ENCODE results near the gene LHX6. TPM values are rescaled to one million over a fixed set of nuclear protein-coding genes. Genes with fewer than 3 reads are reported as not detected.

LHX6 gene
- total and polyA plus RNA-seq, 2 of the 13 experiments (the other 11 are each of a cell fraction or from before 2014, with no cell fraction given): 1.1 to 1.3 TPM

DNA sequence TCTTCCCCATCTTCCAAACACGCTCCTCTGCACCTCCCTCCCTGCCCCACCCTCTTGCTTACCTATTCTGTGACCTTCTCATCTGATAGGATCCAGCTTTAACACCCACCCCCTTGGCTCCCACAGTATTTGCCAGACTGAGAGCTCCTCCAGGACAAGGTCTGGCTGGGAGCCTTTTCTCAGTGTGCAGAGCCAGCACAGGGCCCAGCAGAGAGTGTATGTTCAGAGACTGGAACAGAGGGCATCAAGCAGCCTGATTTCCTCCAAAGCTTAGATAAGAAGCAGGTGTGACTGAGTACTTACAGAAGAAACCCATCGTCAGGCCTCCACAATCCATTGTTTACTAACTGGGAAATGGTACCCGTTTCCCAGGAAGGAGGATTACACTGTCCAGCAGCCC lies 26.6 kb downstream of the LHX6 start (continued):
- no peak for TF ChIP-seq CBX1 (IDR thresholded peaks at IDR 0.05; ENCODE audit: low read depth)

DNA sequence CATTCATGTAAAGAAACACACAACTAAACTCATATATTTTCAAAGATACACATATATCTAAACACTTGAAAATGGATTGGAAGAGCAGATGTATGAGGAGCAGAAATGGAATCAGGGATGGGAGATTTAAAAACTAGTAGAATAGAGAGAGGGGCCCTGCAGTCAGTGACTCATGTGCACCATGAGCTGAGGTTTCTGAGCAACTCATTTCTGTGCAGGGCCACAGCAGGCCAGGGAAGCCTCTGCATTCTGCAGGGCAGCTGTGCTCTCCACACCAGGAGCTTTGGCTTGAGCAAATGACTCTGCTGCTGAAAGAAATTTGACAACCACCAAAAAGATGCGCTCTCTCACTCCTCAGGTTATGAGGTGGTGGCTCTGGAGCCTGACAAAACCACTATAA lies 27.1 kb downstream of the LHX6 start:
- in situ Hi-C loops (cut with HindIII; ENCODE audit: extremely low pct_ligation_motif_present, low pct_unique_long_range_greater_than_20kb) (loop anchor here (5.0 kb wide), 1 partner anchor 59 kb away; no protein-coding TSS in a partner anchor), intact Hi-C loops (cut with micrococcal nuclease; ENCODE audit: unreplicated experiment) (no loop called here)
- Histone ChIP-seq H3K9me3 (ENCODE audit: low read length) (no peaks in the 10 kb centered on the region), H3K36me3 (replicated peaks in 1 of 2; ENCODE audit: control insufficient read depth in 1 of 2, insufficient read depth in 2 of 2, low read length in 2 of 2) (no peaks in the 10 kb centered on the region), H3K27ac (ENCODE audit: extremely low read length, insufficient read depth, low read length) (no peak overlapping the region), H3K27me3 (ENCODE audit: control insufficient read depth in 1 of 2, insufficient read depth in 2 of 2, low read length in 2 of 2) (no peaks in the 10 kb centered on the region), H4K20me1 (ENCODE audit: insufficient read depth, low read length) (no peaks in the 10 kb centered on the region), H3K4me2 (ENCODE audit: low read depth, low read length) (no peak overlapping the region), H2AFZ (ENCODE audit: low read length) (no peak overlapping the region), H3K79me2 (ENCODE audit: insufficient read depth, low read length) (no peaks in the 10 kb centered on the region), H3K4me3 (replicated peaks in 1 of 3; ENCODE audit: insufficient read depth in 1 of 3, low read depth in 2 of 3, low read length in 3 of 3) (no peak overlapping the region), H3K4me1 (ENCODE audit: insufficient read depth, low read length) (peaks cover 20% of the 10 kb centered on the region), H3K9ac (ENCODE audit: insufficient read depth, low read depth, low read length) (no peak overlapping the region)
- DNase-seq (ENCODE audit: low spot score) (no peak), FAIRE-seq (no peak), ATAC-seq (no peak)
- CTCF ChIA-PET (ENCODE audit: low intra/inter-chr PET ratio, low total read pairs): no interaction called here
- TF ChIP-seq PCBP2 (optimal IDR thresholded peaks at IDR 0.05; ENCODE audit: low read depth, low read length, poor library complexity, severe bottlenecking): no peak
- no peak for TF ChIP-seq ZNF331 (CRISPR knock-in tag; IDR thresholded peaks at IDR 0.05)
- TF ChIP-seq ZNF839 (CRISPR knock-in tag; IDR thresholded peaks at IDR 0.05; ENCODE audit: borderline replicate concordance): no peak
- TF ChIP-seq YY1 (IDR thresholded peaks at IDR 0.05; ENCODE audit: insufficient read depth, insufficient replicate concordance, low read depth, low read length): no peak
- TF ChIP-seq, protein P1, sequence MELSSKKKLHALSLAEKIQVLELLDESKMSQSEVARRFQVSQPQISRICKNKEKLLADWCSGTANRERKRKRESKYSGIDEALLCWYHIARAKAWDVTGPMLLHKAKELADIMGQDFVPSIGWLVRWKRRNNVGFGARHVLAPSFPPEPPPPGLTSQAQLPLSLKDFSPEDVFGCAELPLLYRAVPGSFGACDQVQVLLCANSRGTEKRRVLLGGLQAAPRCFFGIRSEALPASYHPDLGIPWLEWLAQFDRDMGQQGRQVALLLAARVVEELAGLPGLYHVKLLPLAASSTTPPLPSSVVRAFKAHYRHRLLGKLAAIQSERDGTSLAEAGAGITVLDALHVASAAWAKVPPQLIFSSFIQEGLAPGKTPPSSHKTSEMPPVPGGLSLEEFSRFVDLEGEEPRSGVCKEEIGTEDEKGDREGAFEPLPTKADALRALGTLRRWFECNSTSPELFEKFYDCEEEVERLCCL (CRISPR knock-in tag; IDR thresholded peaks at IDR 0.05; ENCODE audit: borderline replicate concordance): no peak
- no peak for TF ChIP-seq XBP1 (CRISPR knock-in tag; IDR thresholded peaks at IDR 0.05)
- BruUV-seq (replicated peaks): no TSS peak
- WGBS (ENCODE audit: low lambda C conversion rate): 60% methylated on average over 1 of the region's 1 CpG
- POLR2A ChIA-PET: no interaction called here

Measured in HepG2 (cell line).